ENCODE data around the gene PNO1. TPM values are rescaled to one million over a fixed set of nuclear protein-coding genes. Genes with fewer than 3 reads are reported as not detected.

PNO1 gene
- total and polyA plus RNA-seq, 9 of the 15 experiments (the other 6 are each of a cell fraction or from before 2014, with no cell fraction given), result 11.8 to 81.7 (median 41.1) TPM

DNA sequence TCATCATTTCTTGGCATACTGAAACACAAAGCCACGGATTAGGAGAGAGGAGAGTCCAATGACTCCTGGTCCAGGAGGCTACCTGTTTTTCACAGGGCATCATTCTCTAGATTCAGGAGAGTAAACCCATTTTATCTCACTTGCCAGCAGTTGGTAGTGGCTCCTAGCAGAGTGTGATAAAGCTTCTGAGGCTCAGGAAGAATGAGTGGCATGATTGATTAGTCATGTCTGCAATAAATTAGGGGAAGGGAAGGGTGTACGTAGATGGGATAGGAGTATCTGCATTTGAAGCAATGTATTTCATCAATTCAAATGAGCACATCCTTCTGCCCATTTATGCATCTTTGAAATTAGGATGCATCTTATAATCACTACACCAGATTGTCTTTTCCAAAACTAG is 31.1 kb upstream of the PNO1 start (continued):
- TF ChIP-seq EHMT2 (IDR thresholded peaks at IDR 0.05) (peak; percentile 69), TAL1 (IDR thresholded peaks at IDR 0.05) (peak; percentile 79), POLR3A (IDR thresholded peaks at IDR 0.05; ENCODE audit: borderline replicate concordance, extremely low read depth, insufficient read depth, insufficient read length) (no peak), ZBTB17 (CRISPR knock-in tag; IDR thresholded peaks at IDR 0.05) (peak; percentile 97), ILF3 (IDR thresholded peaks at IDR 0.05; ENCODE audit: borderline replicate concordance) (no peak), MEIS2 (IDR thresholded peaks at IDR 0.05; ENCODE audit: partially characterized antibody) (peak; percentile 87), ZNF764 (CRISPR knock-in tag; IDR thresholded peaks at IDR 0.05; ENCODE audit: low read depth) (no peak), RCOR1 (IDR thresholded peaks at IDR 0.05; ENCODE audit: borderline replicate concordance in 1 of 2, low read depth in 2 of 2, low read length in 2 of 2) (0 out of 4 replicates have a peak, but pooled peaks of 1 of the 2 experiments have one; percentile 11), RFX5 (IDR thresholded peaks at IDR 0.05; ENCODE audit: low read depth, low read length) (no peak), POLR2B (IDR thresholded peaks at IDR 0.05; ENCODE audit: low read depth, partially characterized antibody) (no peak), CHD4 (IDR thresholded peaks at IDR 0.05; ENCODE audit: insufficient read depth, insufficient replicate concordance, low read depth, low read length, poor library complexity, severe bottlenecking) (no peak), BHLHE40 (IDR thresholded peaks at IDR 0.05; ENCODE audit: low read length) (no peak)
- TF ChIP-seq, protein P1, sequence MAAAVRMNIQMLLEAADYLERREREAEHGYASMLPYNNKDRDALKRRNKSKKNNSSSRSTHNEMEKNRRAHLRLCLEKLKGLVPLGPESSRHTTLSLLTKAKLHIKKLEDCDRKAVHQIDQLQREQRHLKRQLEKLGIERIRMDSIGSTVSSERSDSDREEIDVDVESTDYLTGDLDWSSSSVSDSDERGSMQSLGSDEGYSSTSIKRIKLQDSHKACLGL (CRISPR knock-in tag; IDR thresholded peaks at IDR 0.05; ENCODE audit: borderline replicate concordance, poor library complexity, severe bottlenecking), result no peak
- TF ChIP-seq, protein P2, sequence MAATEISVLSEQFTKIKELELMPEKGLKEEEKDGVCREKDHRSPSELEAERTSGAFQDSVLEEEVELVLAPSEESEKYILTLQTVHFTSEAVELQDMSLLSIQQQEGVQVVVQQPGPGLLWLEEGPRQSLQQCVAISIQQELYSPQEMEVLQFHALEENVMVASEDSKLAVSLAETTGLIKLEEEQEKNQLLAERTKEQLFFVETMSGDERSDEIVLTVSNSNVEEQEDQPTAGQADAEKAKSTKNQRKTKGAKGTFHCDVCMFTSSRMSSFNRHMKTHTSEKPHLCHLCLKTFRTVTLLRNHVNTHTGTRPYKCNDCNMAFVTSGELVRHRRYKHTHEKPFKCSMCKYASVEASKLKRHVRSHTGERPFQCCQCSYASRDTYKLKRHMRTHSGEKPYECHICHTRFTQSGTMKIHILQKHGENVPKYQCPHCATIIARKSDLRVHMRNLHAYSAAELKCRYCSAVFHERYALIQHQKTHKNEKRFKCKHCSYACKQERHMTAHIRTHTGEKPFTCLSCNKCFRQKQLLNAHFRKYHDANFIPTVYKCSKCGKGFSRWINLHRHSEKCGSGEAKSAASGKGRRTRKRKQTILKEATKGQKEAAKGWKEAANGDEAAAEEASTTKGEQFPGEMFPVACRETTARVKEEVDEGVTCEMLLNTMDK (IDR thresholded peaks at IDR 0.05; ENCODE audit: borderline replicate concordance, insufficient read depth, low read depth, low read length, poor library complexity, severe bottlenecking), result no peak
- TF ChIP-seq, protein P3, sequence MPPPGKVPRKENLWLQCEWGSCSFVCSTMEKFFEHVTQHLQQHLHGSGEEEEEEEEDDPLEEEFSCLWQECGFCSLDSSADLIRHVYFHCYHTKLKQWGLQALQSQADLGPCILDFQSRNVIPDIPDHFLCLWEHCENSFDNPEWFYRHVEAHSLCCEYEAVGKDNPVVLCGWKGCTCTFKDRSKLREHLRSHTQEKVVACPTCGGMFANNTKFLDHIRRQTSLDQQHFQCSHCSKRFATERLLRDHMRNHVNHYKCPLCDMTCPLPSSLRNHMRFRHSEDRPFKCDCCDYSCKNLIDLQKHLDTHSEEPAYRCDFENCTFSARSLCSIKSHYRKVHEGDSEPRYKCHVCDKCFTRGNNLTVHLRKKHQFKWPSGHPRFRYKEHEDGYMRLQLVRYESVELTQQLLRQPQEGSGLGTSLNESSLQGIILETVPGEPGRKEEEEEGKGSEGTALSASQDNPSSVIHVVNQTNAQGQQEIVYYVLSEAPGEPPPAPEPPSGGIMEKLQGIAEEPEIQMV (tag; conservative IDR thresholded peaks at IDR 0.05; ENCODE audit: low read depth), result no peak
- TF ChIP-seq, protein P4, sequence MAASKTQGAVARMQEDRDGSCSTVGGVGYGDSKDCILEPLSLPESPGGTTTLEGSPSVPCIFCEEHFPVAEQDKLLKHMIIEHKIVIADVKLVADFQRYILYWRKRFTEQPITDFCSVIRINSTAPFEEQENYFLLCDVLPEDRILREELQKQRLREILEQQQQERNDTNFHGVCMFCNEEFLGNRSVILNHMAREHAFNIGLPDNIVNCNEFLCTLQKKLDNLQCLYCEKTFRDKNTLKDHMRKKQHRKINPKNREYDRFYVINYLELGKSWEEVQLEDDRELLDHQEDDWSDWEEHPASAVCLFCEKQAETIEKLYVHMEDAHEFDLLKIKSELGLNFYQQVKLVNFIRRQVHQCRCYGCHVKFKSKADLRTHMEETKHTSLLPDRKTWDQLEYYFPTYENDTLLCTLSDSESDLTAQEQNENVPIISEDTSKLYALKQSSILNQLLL (CRISPR knock-in tag; IDR thresholded peaks at IDR 0.05; ENCODE audit: borderline replicate concordance), result no peak
